Brain microvascular endothelial cell (primary cell): Measurements from ENCODE around the gene SIRT1.
A peak's percentile ranks its signal among the peaks of the same experiment; 100 is the strongest.

Source experiments
- DNase-seq: peaks from one replicate; pipeline ENCODE4 v3.0.0-alpha.2; 2020
- H3K27ac ChIP-seq: fragments of 250-450 bp; sonication (Bioruptor Pico); 2 replicates; pipeline ENCODE4 v1.5.1; 2020; ENCODE audit warnings: mild to moderate bottlenecking, moderate library complexity
- H3K27me3 ChIP-seq: fragments of 250-450 bp; sonication (Bioruptor Pico); replicated peaks from 2 replicates; pipeline ENCODE4 v1.5.1; 2020; ENCODE audit warnings: mild to moderate bottlenecking
- H3K36me3 ChIP-seq: fragments of 250-450 bp; sonication (Bioruptor Pico); replicated peaks from 2 replicates; pipeline ENCODE4 v1.5.1; 2020; ENCODE audit warnings: mild to moderate bottlenecking
- H3K4me3 ChIP-seq: 2 replicates; pipeline ENCODE4 v1.5.1; 2011; ENCODE audit warnings: low read depth, mild to moderate bottlenecking, control low read depth, low read length, moderate library complexity
- CTCF ChIP-seq: IDR thresholded peaks from 2 replicates; pipeline ENCODE4 v1.5.1; 2011; ENCODE audit warnings: low read depth, mild to moderate bottlenecking, moderate library complexity, low read length, control low read depth, inconsistent platforms; ENCODE audit errors: missing control alignments
- in situ Hi-C: cut with HindIII; loops from 2 replicates; pipeline ENCODE4 v1.10.0; 2017; ENCODE audit warnings: low sequenced_read_pairs, low pct_ligation_motif_present

SIRT1 gene

GRCh38 chr10:67839951-67840350 is 44.5 kb upstream of the SIRT1 start:
- H3K27ac ChIP-seq = no peak overlapping the region
- no peak overlapping the region for H3K4me3 ChIP-seq
- in situ Hi-C loops = no loop called here
- no peak for TF ChIP-seq CTCF
- no peaks in the 10 kb centered on the region for H3K36me3 ChIP-seq
- no peak for DNase-seq
- no peaks in the 10 kb centered on the region for H3K27me3 ChIP-seq

- no peak overlapping the region for H3K27ac ChIP-seq
- H3K27me3 ChIP-seq = no peaks in the 10 kb centered on the region
- in situ Hi-C loops = no loop called here
- no peak overlapping the region for H3K4me3 ChIP-seq
- no peak for DNase-seq
- TF ChIP-seq CTCF = no peak
- no peaks in the 10 kb centered on the region for H3K36me3 ChIP-seq
Observed at GRCh38 chr10:67841737-67842136, 42.7 kb upstream of the SIRT1 start.

DNA sequence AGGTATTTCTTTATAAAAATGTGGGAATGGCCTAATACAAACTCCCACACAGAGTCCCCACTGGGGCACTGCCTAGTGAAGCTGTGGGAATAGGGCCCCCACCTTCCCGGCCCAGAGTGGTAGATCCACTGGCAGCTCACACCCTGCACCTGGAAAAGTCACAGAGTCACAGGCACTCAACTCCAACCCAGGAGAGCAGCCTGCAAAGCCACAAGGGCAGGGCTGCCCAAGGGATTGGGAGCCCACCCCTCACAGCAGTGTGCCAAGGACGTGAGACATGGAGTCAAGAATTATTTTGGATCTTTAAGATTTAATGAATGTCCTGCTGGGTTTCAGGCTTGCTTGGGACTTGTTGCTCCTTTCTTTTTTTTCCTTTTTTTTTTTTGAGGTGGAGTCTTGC is 41.2 kb upstream of the SIRT1 start:
- no peak for TF ChIP-seq CTCF
- no peaks in the 10 kb centered on the region for H3K36me3 ChIP-seq
- in situ Hi-C loops = no loop called here

DNA sequence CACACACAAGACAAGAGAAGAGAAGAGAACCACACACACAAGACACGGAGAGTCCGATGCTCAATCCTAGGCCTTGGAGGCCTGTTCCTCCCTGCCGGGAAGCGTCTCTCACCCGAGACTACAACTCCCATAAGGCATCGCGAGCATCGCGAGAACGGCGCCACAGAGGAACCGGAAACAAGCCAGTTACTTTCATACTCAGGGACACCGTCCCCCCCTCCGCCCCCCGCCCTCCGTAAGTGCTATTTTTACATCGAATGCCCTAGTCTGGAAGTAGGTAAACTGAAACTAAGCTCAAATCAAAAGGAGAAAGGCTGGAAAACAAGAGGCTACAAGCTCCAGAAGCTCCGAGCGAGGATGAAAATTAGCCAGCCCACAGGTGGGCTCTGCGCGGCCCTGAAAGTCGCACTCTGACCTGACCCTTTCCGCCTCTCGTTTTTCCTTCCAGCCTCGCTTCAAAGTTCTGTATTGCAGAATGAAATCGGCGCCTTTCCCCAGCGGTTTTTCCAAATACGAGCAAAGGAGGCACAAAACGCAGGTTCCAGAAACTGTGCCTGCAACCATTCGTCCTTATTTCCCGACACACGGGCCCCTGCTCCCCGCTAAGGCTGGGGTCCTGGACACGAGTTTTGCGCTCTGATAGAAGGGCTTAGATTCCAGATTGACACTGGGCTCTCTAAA is 35.0 kb upstream of the SIRT1 start:
- H3K4me3 ChIP-seq = peak overlapping the region; percentile 87
- no peaks in the 10 kb centered on the region for H3K27me3 ChIP-seq
- peak; percentile 95 for DNase-seq
- peak; percentile 3 for TF ChIP-seq CTCF
- H3K36me3 ChIP-seq = no peaks in the 10 kb centered on the region
- in situ Hi-C loops = no loop called here
- peak overlapping the region; percentile 88 for H3K27ac ChIP-seq

More for the DNA sequence above, 41.2 kb upstream of the SIRT1 start:
- DNase-seq = no peak
- Histone ChIP-seq H3K27ac (no peak overlapping the region), H3K4me3 (no peak overlapping the region), H3K27me3 (no peaks in the 10 kb centered on the region)

DNA sequence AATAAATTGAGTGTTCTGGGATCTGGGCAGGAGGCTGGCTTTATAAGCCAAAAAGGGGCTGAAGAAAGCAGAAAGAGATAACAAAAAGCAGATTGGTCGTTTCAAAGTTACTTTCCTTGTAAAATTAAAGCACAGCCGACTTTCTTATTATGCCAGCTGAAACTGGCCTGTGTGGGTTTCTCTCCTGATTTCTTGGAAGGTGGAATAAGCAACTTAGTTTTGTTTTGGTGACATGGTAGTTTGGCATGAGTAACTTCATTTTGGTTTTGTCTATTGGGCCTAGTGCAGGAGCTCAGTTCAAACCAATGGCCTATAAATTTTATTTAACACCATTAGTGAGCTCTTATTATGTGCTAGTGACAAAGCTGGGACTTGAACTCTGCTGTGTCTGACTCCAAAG is 33.3 kb upstream of the SIRT1 start:
- H3K36me3 ChIP-seq = no peaks in the 10 kb centered on the region
- in situ Hi-C loops = no loop called here
- H3K27me3 ChIP-seq = no peaks in the 10 kb centered on the region
- H3K27ac ChIP-seq = no peak overlapping the region
- no peak overlapping the region for H3K4me3 ChIP-seq
- no peak for DNase-seq
- TF ChIP-seq CTCF = no peak

GRCh38 chr10:67852761-67853160 is 31.7 kb upstream of the SIRT1 start:
- no peaks in the 10 kb centered on the region for H3K36me3 ChIP-seq
- no peak for DNase-seq
- H3K27me3 ChIP-seq = no peaks in the 10 kb centered on the region
- no peak for TF ChIP-seq CTCF
- no peak overlapping the region for H3K4me3 ChIP-seq
- no peak overlapping the region for H3K27ac ChIP-seq
- in situ Hi-C loops = no loop called here
